ENCODE measurements around the gene UTRN. TPM values are rescaled to one million over a fixed set of nuclear protein-coding genes. Genes with fewer than 3 reads are reported as not detected.

The UTRN gene
- total RNA-seq, 1 experiment from 2014 or later, result 79.7 TPM

DNA sequence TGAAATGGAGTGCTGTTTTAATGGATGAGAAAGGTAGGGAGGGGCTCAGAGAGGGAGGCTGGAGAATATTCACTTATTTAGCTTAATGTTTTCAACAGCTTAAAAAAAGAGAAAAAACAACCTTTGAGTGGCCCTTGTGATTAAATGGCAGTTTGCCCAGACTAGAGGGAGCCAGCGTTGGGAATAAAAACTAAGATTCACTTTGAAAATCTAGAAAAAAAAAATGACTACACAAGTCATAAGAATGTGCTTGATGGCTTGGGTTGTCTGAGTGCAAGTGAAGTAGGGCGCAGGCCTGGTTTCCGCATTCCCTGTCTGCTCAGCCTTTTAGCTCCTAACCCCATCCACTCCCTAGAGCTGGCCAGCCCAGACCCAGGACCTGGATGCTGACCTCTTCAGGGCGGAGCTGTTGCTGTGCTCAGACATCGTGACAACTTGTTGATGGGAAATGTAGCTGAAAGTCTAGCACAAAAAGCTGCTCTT is 28.9 kb downstream of the UTRN start:
- H2BK20ac ChIP-seq (ENCODE audit: low read depth, low read length, poor library complexity, severe bottlenecking), result no peak overlapping the region
- no peak overlapping the region for H2BK12ac ChIP-seq (ENCODE audit: insufficient read length, low read depth, low read length)
- H4K5ac ChIP-seq (ENCODE audit: insufficient read length, low read depth, low read length), result no peak overlapping the region
- WGBS (ENCODE audit: extremely low coverage, insufficient read length, low lambda C conversion rate), result no CpG with 5 or more reads among the region's 5 CpGs
- no peak overlapping the region for H4K8ac ChIP-seq (replicated peaks; ENCODE audit: insufficient read length, low read depth, low read length)
- Mint-ChIP-seq H3K27me3 (ENCODE audit: low read depth) (no peaks in the 10 kb centered on the region), H3K4me1 (peaks cover 12 to 15% of the 10 kb centered on the region in 2 experiments), H3K4me3 (no peak overlapping the region), H3K9me3 (no peaks in the 10 kb centered on the region), H3K36me3 (ENCODE audit: insufficient read depth in 1 of 3, low read depth in 3 of 3) (peaks cover 2 to 9% (median 3%) of the 10 kb centered on the region in 3 experiments; a peak in 5 of 7 replicates), H3K27ac (no peak overlapping the region; a peak in 1 of 7 replicates)
- no peak overlapping the region for H3K4ac ChIP-seq (ENCODE audit: low read depth, low read length)
- no peak overlapping the region for H3T11ph ChIP-seq (ENCODE audit: low read length)
- H2BK120ac ChIP-seq (ENCODE audit: low read depth, low read length, poor library complexity, severe bottlenecking), result no peak overlapping the region
- H3K14ac ChIP-seq (ENCODE audit: insufficient read depth, low read length), result no peak overlapping the region; the same call in 1 of the 2 replicates
- peaks cover 4% of the 10 kb centered on the region for H3K79me1 ChIP-seq (ENCODE audit: insufficient read depth, low read depth, low read length, poor library complexity, severe bottlenecking)
- no peak overlapping the region for H3K4me2 ChIP-seq (ENCODE audit: insufficient read depth, insufficient read length, low read length)
- H3K4me1 ChIP-seq (ENCODE audit: insufficient read depth, low read length), result no peaks in the 10 kb centered on the region
- no peaks in the 10 kb centered on the region for H3K27me3 ChIP-seq (ENCODE audit: insufficient read depth, low read length)
- no peak overlapping the region for H3K56ac ChIP-seq (ENCODE audit: insufficient read length, low read depth, low read length)
- H2AK5ac ChIP-seq (ENCODE audit: insufficient read length, low read length), result no peak overlapping the region
- no peak overlapping the region for H3K9ac ChIP-seq (ENCODE audit: extremely low read depth, insufficient read length, low read length)
- H3K27ac ChIP-seq (ENCODE audit: insufficient read length, low read depth, low read length), result no peak overlapping the region
- no peak overlapping the region for H4K91ac ChIP-seq (ENCODE audit: insufficient read length, low read depth, low read length)
- no peaks in the 10 kb centered on the region for H3K23me2 ChIP-seq (ENCODE audit: insufficient read length, low read depth, low read length, poor library complexity, severe bottlenecking)
- H3K79me2 ChIP-seq (ENCODE audit: insufficient read depth, low read length), result no peaks in the 10 kb centered on the region
- no peak overlapping the region for H2BK5ac ChIP-seq (ENCODE audit: insufficient read length, low read length)
- TF ChIP-seq, protein P1, sequence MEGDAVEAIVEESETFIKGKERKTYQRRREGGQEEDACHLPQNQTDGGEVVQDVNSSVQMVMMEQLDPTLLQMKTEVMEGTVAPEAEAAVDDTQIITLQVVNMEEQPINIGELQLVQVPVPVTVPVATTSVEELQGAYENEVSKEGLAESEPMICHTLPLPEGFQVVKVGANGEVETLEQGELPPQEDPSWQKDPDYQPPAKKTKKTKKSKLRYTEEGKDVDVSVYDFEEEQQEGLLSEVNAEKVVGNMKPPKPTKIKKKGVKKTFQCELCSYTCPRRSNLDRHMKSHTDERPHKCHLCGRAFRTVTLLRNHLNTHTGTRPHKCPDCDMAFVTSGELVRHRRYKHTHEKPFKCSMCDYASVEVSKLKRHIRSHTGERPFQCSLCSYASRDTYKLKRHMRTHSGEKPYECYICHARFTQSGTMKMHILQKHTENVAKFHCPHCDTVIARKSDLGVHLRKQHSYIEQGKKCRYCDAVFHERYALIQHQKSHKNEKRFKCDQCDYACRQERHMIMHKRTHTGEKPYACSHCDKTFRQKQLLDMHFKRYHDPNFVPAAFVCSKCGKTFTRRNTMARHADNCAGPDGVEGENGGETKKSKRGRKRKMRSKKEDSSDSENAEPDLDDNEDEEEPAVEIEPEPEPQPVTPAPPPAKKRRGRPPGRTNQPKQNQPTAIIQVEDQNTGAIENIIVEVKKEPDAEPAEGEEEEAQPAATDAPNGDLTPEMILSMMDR (conservative IDR thresholded peaks at IDR 0.05), result no peak
- peaks cover 2% of the 10 kb centered on the region for H4K20me1 ChIP-seq (ENCODE audit: control insufficient read depth, insufficient read depth, insufficient read length)
- no peak overlapping the region for H2BK15ac ChIP-seq (ENCODE audit: low read depth, low read length)
- H2AFZ ChIP-seq (ENCODE audit: low read length), result no peak overlapping the region
- H3K18ac ChIP-seq (ENCODE audit: insufficient read length, low read depth, low read length), result no peak overlapping the region
- H3K9me3 ChIP-seq (ENCODE audit: control insufficient read depth, low read depth, low read length), result no peaks in the 10 kb centered on the region
- no peak for DNase-seq
- no peak overlapping the region for H3K23ac ChIP-seq (ENCODE audit: insufficient read length, low read depth, low read length)
